Transverse colon (tissue), 3 donors: Measurements from ENCODE around the gene SS18.

Source experiments
- EP300 ChIP-seq: sonication (generic); formaldehyde crosslinking; IDR thresholded peaks from one replicate; pipeline ENCODE4 v1.6.1; 2017; ENCODE audit warnings: antibody characterized with exemption, low read depth
- POLR2A ChIP-seq: fragments of 450-650 bp; IDR thresholded peaks from one replicate; pipeline ENCODE4 v1.6.1; 2016; ENCODE audit warnings: antibody characterized with exemption, mild to moderate bottlenecking, moderate library complexity
- TF ChIP-seq, protein P1 (sequence below), 5 experiments: fragments of 200-600 bp in 3 of 5; fragments of 450-650 bp in 2 of 5; sonication (generic) in 3 of 5; IDR thresholded peaks; 1 replicate in 2 of 5; 2 replicates in 3 of 5; pipeline ENCODE4 v1.5.1; 2016 to 2017; ENCODE audit warnings: antibody characterized with exemption in 5 of 5, inconsistent platforms in 3 of 5, mild to moderate bottlenecking in 2 of 5, moderate library complexity in 1 of 5

DNA sequence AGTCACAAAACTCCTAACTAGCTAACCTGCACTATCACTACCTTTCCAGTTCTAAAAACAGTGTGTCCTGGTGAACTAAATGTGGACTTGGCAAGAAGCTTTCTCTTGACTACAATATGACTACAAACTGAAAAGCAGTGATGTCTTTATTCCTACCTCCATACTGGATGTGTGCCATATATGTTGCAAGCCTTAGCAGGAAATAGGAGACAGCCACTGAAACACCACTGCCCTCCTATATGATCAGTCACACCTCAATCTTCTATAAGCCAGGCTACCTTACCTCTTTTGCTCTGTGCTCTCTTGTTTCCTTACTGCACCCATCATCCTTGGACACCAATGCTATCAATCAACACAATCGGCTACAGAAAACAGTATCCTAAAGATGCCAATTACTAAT lies 34.1 kb downstream of the SS18 start:
- TF ChIP-seq, protein P1, sequence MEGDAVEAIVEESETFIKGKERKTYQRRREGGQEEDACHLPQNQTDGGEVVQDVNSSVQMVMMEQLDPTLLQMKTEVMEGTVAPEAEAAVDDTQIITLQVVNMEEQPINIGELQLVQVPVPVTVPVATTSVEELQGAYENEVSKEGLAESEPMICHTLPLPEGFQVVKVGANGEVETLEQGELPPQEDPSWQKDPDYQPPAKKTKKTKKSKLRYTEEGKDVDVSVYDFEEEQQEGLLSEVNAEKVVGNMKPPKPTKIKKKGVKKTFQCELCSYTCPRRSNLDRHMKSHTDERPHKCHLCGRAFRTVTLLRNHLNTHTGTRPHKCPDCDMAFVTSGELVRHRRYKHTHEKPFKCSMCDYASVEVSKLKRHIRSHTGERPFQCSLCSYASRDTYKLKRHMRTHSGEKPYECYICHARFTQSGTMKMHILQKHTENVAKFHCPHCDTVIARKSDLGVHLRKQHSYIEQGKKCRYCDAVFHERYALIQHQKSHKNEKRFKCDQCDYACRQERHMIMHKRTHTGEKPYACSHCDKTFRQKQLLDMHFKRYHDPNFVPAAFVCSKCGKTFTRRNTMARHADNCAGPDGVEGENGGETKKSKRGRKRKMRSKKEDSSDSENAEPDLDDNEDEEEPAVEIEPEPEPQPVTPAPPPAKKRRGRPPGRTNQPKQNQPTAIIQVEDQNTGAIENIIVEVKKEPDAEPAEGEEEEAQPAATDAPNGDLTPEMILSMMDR (IDR thresholded peaks at IDR 0.05) = no peak
- TF ChIP-seq POLR2A = no peak
- TF ChIP-seq EP300 = no peak
